IPS-NIHi11 (cell line): Measurements from ENCODE around the gene MUC16.
A peak's percentile ranks its signal among the peaks of the same experiment; 100 is the strongest.
"Not testable (repeated sequence)": the region's sequence is repeated elsewhere in the genome, so short reads cannot be mapped to it uniquely, and the experiment has no call there.

Experiments used
- DNase-seq: peaks from one replicate; pipeline ENCODE4 v3.0.0; 2012; ENCODE audit warnings: mixed read lengths, low spot score

The MUC16 gene

GRCh38 chr19:9009935-9010651 is at the start of gene MUC16:
MUC16 (minus strand) TSS chr19:9010409.
- no peak for DNase-seq

DNA sequence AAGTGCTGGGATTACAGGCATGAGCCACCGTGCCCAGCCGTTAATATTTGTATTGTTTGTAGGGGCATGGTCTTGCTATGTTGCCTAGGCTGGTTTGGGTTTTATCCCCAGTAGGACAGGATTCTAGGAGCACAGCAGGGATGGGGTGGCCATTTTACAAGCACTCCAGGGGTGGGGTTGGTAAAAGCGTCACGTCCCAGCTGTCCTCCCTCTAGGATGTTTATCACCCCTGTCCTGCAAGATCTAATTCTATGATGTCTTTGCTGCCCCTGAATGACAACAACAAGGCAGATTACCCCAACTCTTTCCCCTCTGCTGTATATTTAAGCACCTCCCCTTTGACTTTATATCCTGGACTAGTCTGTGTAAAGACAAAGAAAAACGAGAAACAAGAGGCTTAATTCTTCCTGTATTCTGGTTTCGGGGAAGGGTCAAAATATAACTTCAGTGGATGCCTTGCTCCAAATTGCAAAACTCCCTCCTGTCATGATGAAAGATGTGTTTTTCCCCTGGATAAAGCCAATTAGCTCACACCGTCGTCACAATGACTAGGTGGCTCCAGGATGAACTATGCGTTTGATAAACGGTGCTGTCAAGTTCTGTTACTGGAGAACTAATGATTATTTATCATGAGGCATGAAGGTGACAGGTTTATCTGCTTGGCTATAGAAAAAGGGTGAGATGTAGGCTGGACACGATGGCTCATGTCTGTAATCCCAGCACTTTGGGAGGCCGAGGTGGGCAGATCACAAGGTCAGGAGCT is 48.9 kb upstream of the MUC16 start:
- DNase-seq, result no peak

GRCh38 chr19:9057505-9058258 is 47.5 kb upstream of the MUC16 start:
- DNase-seq, result no peak

- not testable (repeated sequence) for DNase-seq
Measured at GRCh38 chr19:9056131-9056530, 45.9 kb upstream of the MUC16 start.

GRCh38 chr19:9054765-9055164 is 44.6 kb upstream of the MUC16 start:
- DNase-seq, result peak; percentile 41

GRCh38 chr19:9054207-9054606 is 44.0 kb upstream of the MUC16 start:
- no peak for DNase-seq

- not testable (repeated sequence) for DNase-seq
Measured at GRCh38 chr19:9053674-9054073, 43.5 kb upstream of the MUC16 start.

- no peak for DNase-seq
Measured at GRCh38 chr19:9052894-9053293, 42.7 kb upstream of the MUC16 start.

DNA sequence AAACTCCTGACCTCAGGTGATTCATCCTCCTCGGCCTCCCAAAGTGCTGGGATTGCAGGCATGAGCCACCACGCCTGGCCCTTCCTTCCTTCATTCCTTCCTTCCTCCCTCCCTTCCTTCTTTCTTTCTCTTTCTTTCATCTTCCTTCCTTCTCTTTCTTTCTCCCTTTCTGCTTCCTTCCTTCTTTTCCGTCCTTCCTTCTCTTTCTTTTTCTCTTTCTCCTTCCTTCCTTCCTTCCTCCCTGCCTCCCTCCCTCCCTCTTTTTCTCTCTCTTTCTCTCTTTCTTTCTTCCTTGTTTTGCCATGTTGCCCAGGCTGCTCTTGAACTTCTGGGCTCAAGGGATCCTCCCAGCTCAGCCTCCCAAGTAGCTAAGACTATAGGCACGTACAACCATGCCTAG is 36.5 kb upstream of the MUC16 start:
- no peak for DNase-seq

DNA sequence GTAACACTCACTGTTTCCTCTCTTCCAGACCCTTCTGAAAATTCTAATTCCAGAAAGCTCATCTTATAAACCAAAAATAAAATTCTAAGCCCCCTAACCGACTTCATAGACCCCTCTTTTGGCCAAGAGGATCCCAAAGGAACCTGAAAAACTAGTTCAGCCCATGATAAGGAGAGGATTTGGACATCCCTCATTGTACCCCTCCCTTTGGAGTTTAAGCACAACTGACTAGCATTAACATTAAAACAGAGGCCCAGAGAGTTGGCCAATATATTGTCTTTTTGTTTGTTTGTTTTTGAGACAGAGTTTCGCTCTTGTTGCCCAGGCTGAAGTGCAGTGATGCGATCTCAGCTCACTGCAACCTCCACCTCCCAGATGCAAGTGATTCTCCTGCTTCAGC is 34.2 kb upstream of the MUC16 start:
- DNase-seq, result no peak

DNA sequence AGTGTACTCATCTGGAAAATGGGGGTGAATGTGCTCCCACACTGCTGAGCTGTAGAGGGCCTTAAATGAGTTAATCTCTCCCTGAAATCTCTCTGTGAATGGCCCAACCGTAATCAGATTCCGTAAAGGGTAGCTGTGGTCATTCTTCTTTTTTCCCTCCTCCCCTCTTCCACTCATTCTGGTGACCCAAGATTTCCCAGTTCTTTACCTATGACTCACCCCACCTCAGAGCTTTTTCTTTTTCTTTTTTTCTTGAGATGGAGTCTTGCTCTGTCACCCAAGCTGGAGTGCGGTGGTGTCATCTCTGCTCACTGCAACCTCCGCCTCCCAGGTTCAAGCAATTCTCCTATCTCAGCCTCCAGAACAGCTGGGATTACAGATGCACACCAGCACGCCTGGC is 33.3 kb upstream of the MUC16 start:
- no peak for DNase-seq

DNA sequence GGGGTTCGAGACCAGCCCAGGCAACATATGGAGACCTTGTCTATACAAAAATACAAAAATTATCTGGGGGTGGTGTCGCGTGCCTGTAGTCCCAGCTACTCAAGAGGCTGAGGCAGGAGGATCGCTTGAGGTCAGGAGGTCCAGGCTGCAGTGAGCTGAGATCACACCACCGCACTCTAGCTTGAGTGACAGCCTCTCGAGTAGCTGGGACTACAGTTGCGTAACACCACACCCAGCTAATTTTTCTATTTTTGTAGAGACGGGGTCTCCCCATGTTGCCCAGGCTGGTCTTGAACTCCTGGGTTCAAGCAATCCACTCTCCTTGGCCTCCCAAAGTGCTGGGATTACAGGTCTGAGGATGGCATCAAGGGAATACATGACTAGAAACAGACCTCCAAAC is 30.8 kb upstream of the MUC16 start:
- DNase-seq, result no peak

DNA sequence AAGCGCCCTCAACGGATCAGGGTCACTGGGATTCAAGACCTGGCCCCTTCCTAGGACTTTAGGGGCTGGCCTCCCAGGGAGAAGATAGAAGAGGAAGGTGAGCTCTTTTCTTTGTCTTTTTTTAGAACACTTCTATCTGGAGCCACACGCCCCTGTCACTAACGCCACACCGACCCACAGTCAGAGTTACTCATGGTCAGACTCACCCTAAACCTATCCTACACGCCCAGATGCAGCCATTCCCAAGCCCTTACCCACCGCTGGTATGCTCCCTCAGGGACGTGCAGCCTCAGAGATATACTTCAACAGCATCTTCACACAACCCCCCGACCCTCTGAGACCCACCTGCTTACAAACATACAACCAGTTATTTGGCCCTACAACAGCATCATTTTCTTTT is 29.9 kb upstream of the MUC16 start:
- DNase-seq, result no peak

DNA sequence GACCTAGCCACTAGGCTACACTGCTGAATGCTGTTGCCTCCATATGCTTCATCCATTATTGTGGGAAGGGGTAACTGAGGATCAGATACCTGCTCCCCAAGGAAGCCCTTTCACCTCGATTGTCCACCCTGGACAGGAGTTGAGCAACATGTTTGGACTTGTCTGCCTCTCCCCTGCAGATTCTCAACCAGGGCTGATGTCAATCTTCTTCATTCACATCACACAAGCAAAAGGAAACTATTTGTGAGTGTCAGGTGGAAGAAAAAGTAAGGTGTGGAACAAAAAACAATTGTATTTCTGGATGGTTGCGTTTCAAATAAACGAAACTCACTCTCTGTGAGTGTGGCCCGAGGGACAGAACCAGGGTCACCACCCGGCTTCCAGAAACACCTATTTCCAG is 29.5 kb upstream of the MUC16 start:
- DNase-seq, result no peak

DNA sequence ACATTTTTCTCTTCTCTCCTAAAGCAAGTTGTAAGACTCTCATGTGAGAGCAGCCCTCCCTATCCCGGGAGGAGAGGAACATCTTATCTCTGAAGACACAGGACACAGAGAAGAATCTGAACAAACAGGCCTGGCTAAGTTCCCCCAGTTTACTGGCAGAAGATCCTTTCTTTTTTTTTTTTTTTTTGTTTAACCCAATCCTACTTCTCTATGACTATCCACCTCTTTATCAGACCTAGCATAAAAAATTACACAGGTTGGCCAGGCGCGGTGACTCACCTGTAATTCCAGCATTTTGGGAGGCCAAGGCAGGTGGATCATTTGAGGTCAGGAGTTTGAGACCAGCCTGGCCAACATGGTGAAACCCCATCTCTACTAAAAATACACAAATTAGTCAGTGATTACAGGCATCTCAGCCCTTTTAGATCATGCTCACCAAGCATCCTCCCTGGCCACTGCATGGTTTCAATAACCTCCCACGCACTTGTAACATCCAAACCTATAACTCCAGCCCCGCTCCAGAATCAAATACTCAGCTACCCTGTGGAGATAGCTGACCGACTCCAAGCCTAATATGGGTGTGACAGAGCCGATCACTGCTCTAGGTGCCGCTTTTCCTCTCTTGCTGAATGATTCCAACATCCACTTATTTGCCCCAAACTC is 27.3 kb upstream of the MUC16 start:
- no peak for DNase-seq

- DNase-seq, result peak; percentile 52
Measured at GRCh38 chr19:9032136-9032631, 22.0 kb upstream of the MUC16 start.

GRCh38 chr19:9018163-9018875 is 8.1 kb upstream of the MUC16 start:
- DNase-seq, result no peak

DNA sequence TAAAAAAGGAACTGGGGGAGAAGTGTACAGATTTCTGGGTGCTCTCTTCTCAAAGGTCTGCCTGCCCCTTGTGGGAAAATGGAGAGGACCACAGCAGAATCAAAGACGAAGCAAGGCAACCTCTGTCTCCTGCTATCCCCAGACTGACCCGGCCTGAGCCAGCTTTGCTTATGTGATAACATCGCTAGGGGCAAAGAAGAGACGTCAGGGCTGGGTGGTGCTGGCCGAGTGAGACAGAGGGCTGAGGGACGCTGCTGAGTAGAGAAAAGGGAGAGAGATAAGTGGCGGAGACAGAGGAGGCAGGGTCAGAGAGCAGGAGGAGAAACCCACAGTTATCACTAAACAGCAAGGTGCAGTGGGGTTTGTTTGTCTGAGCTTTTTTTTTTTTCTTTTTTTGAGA is 4.6 kb upstream of the MUC16 start:
- DNase-seq, result no peak

DNA sequence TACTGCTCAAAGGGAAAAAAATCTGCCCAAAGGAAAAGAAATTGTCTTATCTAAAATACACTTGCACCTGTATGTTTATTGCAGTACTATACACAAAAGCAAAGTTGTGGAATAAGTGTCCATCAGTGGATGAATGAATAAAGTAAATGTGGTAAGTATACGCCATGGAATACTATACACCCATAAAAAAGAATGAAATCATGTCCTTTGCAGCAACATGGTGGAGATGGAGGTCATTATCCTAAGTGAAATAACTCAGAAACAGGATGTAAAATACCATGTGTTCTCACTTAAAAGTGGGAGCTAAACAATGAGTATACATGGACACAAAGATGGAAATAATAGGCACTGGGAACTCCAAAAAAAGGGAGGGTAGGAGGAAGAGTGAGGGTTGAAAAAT is 3.8 kb upstream of the MUC16 start:
- no peak for DNase-seq

- no peak for DNase-seq
Measured at GRCh38 chr19:9011875-9012274, 1.7 kb upstream of the MUC16 start.

- DNase-seq, result no peak
Measured at GRCh38 chr19:9010693-9011092, 484 bp upstream of the MUC16 start.

DNA sequence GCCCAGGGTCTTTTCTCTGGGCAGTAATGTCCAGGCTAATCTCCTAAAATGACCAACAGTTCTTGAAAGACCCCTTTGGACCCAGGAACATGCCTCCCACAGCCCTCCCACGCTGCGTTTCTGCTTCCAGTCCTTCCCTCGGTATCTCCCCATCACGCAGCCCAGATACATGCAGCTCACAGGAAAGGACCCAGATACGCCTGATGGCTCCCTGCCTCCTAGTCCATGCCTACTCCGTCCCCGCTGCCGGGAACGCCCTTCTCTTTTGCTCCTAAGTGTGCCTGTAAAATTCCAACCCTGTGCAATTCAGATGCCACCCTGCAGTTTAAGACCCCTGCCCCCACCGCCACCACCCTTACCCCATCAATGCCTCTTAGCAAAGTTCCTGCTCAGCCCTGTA is 778 bp downstream of the MUC16 start:
- no peak for DNase-seq
